GM10266 (cell line): ENCODE results near the gene SLC9A8.

Experiments
- DNase-seq: peaks from one replicate; pipeline ENCODE4 v3.0.0; 2012; ENCODE audit errors: extremely low spot score
- CTCF ChIP-seq: IDR thresholded peaks from 2 replicates; pipeline ENCODE4 v1.5.1; 2012; ENCODE audit warnings: mild to moderate bottlenecking, low read depth; ENCODE audit not compliant: control insufficient read depth, insufficient read depth; ENCODE audit errors: missing control alignments

The SLC9A8 gene

GRCh38 chr20:49871391-49871948, 58.8 kb downstream of the SLC9A8 start:
- TF ChIP-seq CTCF, result no peak
- DNase-seq, result no peak

- DNase-seq, result no peak
- no peak for TF ChIP-seq CTCF
These were observed 59.4 kb downstream of the SLC9A8 start for GRCh38 chr20:49872056-49872455.

GRCh38 chr20:49874696-49875095, 62.1 kb downstream of the SLC9A8 start:
- TF ChIP-seq CTCF, result no peak
- DNase-seq, result no peak

- DNase-seq, result no peak
- no peak for TF ChIP-seq CTCF
These were observed 64.8 kb downstream of the SLC9A8 start for GRCh38 chr20:49877386-49877921.

GRCh38 chr20:49878977-49879376, 66.3 kb downstream of the SLC9A8 start:
- TF ChIP-seq CTCF, result no peak
- no peak for DNase-seq

GRCh38 chr20:49880177-49880576, 67.5 kb downstream of the SLC9A8 start:
- TF ChIP-seq CTCF, result no peak
- no peak for DNase-seq

- DNase-seq, result no peak
- no peak for TF ChIP-seq CTCF
These were observed 68.3 kb downstream of the SLC9A8 start for GRCh38 chr20:49880724-49881445.
